ENCODE results near the gene PLA2G5. TPM values are rescaled to one million over a fixed set of nuclear protein-coding genes. Genes with fewer than 3 reads are reported as not detected.

Gene PLA2G5
- total RNA-seq, 2 donors from 2014 or later = not detected

- no peaks in the 10 kb centered on the region for H3K4me1 Mint-ChIP-seq
- H3K36me3 Mint-ChIP-seq (ENCODE audit: low read depth) = no peaks in the 10 kb centered on the region
- Histone ChIP-seq H3K9ac (ENCODE audit: extremely low read depth, low read length, poor library complexity, severe bottlenecking) (no peak overlapping the region), H3K4me3 (ENCODE audit: low read length) (no peak overlapping the region), H3K27ac (ENCODE audit: low read depth, low read length) (no peak overlapping the region), H3K4me1 (ENCODE audit: control insufficient read depth, insufficient read depth, low read length) (no peaks in the 10 kb centered on the region), H3K36me3 (ENCODE audit: control insufficient read depth, insufficient read depth, low read length) (no peaks in the 10 kb centered on the region), H3K27me3 (ENCODE audit: control insufficient read depth, insufficient read depth, low read length, poor library complexity, severe bottlenecking) (peaks cover 35% of the 10 kb centered on the region), H3K9me3 (ENCODE audit: control insufficient read depth, low read length) (peaks cover 28% of the 10 kb centered on the region)
- WGBS, 2 experiments (ENCODE audit: insufficient coverage in 1 of 2, insufficient read length in 1 of 2) = 88 to 93% methylated on average over 2 of the region's 2 CpGs
- no peak for TF ChIP-seq CTCF (conservative IDR thresholded peaks at IDR 0.05)
- H3K27me3 Mint-ChIP-seq (ENCODE audit: insufficient read depth) = peaks cover 26% of the 10 kb centered on the region
- no peak overlapping the region for H3K27ac Mint-ChIP-seq
- H3K4me3 Mint-ChIP-seq = no peak overlapping the region
- DNase-seq = no peak
- H3K9me3 Mint-ChIP-seq = peaks cover 32% of the 10 kb centered on the region
Observed at GRCh38 chr1:20031836-20032235, 38.2 kb upstream of the PLA2G5 start.

GRCh38 chr1:20032425-20032824 is 37.6 kb upstream of the PLA2G5 start:
- no peaks in the 10 kb centered on the region for H3K4me1 Mint-ChIP-seq
- H3K4me3 ChIP-seq (ENCODE audit: low read length) = no peak overlapping the region
- WGBS, 2 experiments (ENCODE audit: insufficient coverage in 1 of 2, insufficient read length in 1 of 2) = 88 to 100% methylated on average over 1 of the region's 1 CpG
- H3K27me3 ChIP-seq (ENCODE audit: control insufficient read depth, insufficient read depth, low read length, poor library complexity, severe bottlenecking) = peaks cover 40% of the 10 kb centered on the region
- no peak for DNase-seq
- no peak overlapping the region for H3K27ac Mint-ChIP-seq
- no peak overlapping the region for H3K27ac ChIP-seq (ENCODE audit: low read depth, low read length)
- peaks cover 34% of the 10 kb centered on the region for H3K9me3 ChIP-seq (ENCODE audit: control insufficient read depth, low read length)
- no peaks in the 10 kb centered on the region for H3K4me1 ChIP-seq (ENCODE audit: control insufficient read depth, insufficient read depth, low read length)
- no peak for TF ChIP-seq CTCF (conservative IDR thresholded peaks at IDR 0.05)
- H3K27me3 Mint-ChIP-seq (ENCODE audit: insufficient read depth) = peaks cover 32% of the 10 kb centered on the region
- no peaks in the 10 kb centered on the region for H3K36me3 ChIP-seq (ENCODE audit: control insufficient read depth, insufficient read depth, low read length)
- H3K9ac ChIP-seq (ENCODE audit: extremely low read depth, low read length, poor library complexity, severe bottlenecking) = no peak overlapping the region
- H3K9me3 Mint-ChIP-seq = peaks cover 37% of the 10 kb centered on the region
- H3K36me3 Mint-ChIP-seq (ENCODE audit: low read depth) = no peaks in the 10 kb centered on the region
- no peak overlapping the region for H3K4me3 Mint-ChIP-seq

- TF ChIP-seq CTCF (conservative IDR thresholded peaks at IDR 0.05) = no peak
- H3K36me3 ChIP-seq (ENCODE audit: control insufficient read depth, insufficient read depth, low read length) = no peaks in the 10 kb centered on the region
- no peak for DNase-seq
- no peak overlapping the region for H3K27ac ChIP-seq (ENCODE audit: low read depth, low read length)
- H3K4me3 ChIP-seq (ENCODE audit: low read length) = no peak overlapping the region
- peaks cover 39% of the 10 kb centered on the region for H3K9me3 ChIP-seq (ENCODE audit: control insufficient read depth, low read length)
- H3K9me3 Mint-ChIP-seq = peaks cover 40% of the 10 kb centered on the region
- H3K4me1 Mint-ChIP-seq = no peaks in the 10 kb centered on the region
- peaks cover 47% of the 10 kb centered on the region for H3K27me3 ChIP-seq (ENCODE audit: control insufficient read depth, insufficient read depth, low read length, poor library complexity, severe bottlenecking)
- H3K36me3 Mint-ChIP-seq (ENCODE audit: low read depth) = no peaks in the 10 kb centered on the region
- H3K9ac ChIP-seq (ENCODE audit: extremely low read depth, low read length, poor library complexity, severe bottlenecking) = no peak overlapping the region
- no peaks in the 10 kb centered on the region for H3K4me1 ChIP-seq (ENCODE audit: control insufficient read depth, insufficient read depth, low read length)
- H3K4me3 Mint-ChIP-seq = no peak overlapping the region
- H3K27ac Mint-ChIP-seq = no peak overlapping the region
- peaks cover 42% of the 10 kb centered on the region for H3K27me3 Mint-ChIP-seq (ENCODE audit: insufficient read depth)
Observed at GRCh38 chr1:20033420-20033819, 36.6 kb upstream of the PLA2G5 start.

Data from endodermal cell (in vitro differentiated cells).